Measurements from ENCODE around the gene RTP5.

GRCh38 chr2:241908686-241909420, 39.3 kb downstream of the RTP5 start:
- TF ChIP-seq CTCF (IDR thresholded peaks at IDR 0.05): no peak
- no peak for TF ChIP-seq POLR2A (IDR thresholded peaks at IDR 0.05)
- no peak for TF ChIP-seq POLR2AphosphoS5 (IDR thresholded peaks at IDR 0.05)

Data from breast epithelium (tissue), 3 donors.